ENCODE data around the gene H2AZ1. TPM values are rescaled to one million over a fixed set of nuclear protein-coding genes. Genes with fewer than 3 reads are reported as not detected.

The H2AZ1 gene
- total RNA-seq = 100 to 1,000 TPM; 376 to 809 TPM

- CTCF ChIA-PET = interaction anchor here (0.6 to 2.4 kb wide), 7 partner anchors 9 to 144 kb away, joined by 3 to 11 read pairs (median 3); no protein-coding TSS in a partner anchor
- no peaks in the 10 kb centered on the region for H3K27me3 Mint-ChIP-seq
- POLR2A ChIA-PET = interaction anchor here (0.5 to 1.5 kb wide), 9 partner anchors 15 to 446 kb away, joined by 3 to 14 read pairs (median 3); partner anchors contain the start of genes LAMTOR3 and TRMT10A
- H3K4me3 Mint-ChIP-seq = no peak within 1 kb of the TSS
- peaks cover 10% of the 10 kb centered on the region for H3K36me3 Mint-ChIP-seq (ENCODE audit: low read depth)
- DNase-seq (peak; percentile 99), ATAC-seq (peak; percentile 70)
- H3K27ac Mint-ChIP-seq = no peak within 1 kb of the TSS
- H3K4me1 Mint-ChIP-seq = peaks cover 24% of the 10 kb centered on the region
- intact Hi-C loops (cut with DNase I, micrococcal nuclease) = loop anchor here (1.0 to 5.0 kb wide), 14 partner anchors 97 to 1688 kb away; partner anchors contain the start of genes DAPP1 (in 2 of the 2), METAP1 (in 2 of the 2), PPP3CA (in 1 of the 2) and RAP1GDS1 (in 1 of the 2)
- H3K9me3 Mint-ChIP-seq (ENCODE audit: low read depth) = no peaks in the 10 kb centered on the region
These were observed at the start of gene H2AZ1 for GRCh38 chr4:99949999-99950912. Gene H2AZ1, minus strand, starts transcription at chr4:99950275. Its CDS starts 105 bp downstream, at chr4:99950170.

DNA sequence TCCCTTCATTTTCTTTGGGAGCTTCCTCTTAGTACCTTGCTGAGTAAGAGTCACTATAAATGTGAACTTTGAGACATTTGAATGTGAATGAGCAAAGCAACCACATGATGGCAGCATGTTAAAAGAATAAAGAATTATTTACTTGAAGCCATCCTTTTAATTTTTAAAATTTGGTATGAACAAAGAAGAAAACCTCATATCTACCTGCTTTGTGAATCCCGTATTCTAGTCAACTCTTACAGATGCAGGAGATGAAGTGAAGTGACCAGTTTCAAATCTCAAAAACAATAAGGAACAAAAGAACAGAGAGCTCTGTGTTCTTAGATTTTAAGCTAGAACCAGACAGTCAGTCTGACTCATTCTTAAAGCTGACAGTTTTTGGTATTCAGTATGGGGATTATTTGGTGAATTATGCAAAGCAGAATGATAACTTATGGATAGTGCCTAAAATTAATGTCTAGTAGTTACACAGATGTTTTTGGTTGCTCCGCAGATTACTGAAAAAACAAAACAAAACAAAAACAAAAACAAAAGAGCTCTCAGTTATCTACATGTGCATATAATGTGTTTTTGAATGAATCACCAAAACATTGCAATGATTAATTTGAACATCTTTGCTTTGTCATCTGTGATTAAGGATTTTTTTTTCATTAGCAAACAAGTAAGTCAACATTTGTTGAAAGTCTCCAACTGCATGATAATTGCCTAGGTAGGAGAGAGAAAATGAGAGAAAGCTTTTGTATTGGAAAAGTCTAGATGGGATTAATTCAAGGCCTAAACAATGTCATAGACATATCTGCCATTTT is 48.2 kb upstream of the H2AZ1 start:
- CTCF ChIA-PET = interaction anchor here (0.6 to 2.6 kb wide), 17 partner anchors 9 to 1088 kb away, joined by 3 to 15 read pairs (median 4); partner anchors contain the start of gene H2AZ1
- H3K4me3 Mint-ChIP-seq = no peak overlapping the region

GRCh38 chr4:99991741-99992140 is 41.7 kb upstream of the H2AZ1 start:
- no peak for ATAC-seq
- Mint-ChIP-seq H3K27ac (no peak overlapping the region), H3K4me3 (no peak overlapping the region), H3K4me1 (no peaks in the 10 kb centered on the region), H3K27me3 (peaks cover 3% of the 10 kb centered on the region), H3K36me3 (ENCODE audit: low read depth) (no peaks in the 10 kb centered on the region), H3K9me3 (ENCODE audit: low read depth) (no peaks in the 10 kb centered on the region)
- intact Hi-C loops (cut with DNase I, micrococcal nuclease) = no loop called here
- DNase-seq = no peak
- POLR2A ChIA-PET = no interaction called here
- CTCF ChIA-PET = interaction anchor here (0.6 to 1.0 kb wide), 3 partner anchors 19 to 102 kb away, joined by 3 to 4 read pairs (median 3); partner anchors contain the start of gene H2AZ1

More for the DNA sequence above, 48.2 kb upstream of the H2AZ1 start:
- peaks cover 5% of the 10 kb centered on the region for H3K4me1 Mint-ChIP-seq
- DNase-seq (no peak), ATAC-seq (peak; percentile 76)
- intact Hi-C loops (cut with DNase I, micrococcal nuclease) = loop anchor here (2.0 to 5.0 kb wide), 2 partner anchors 65 to 94 kb away; no protein-coding TSS in a partner anchor
- POLR2A ChIA-PET = interaction anchor here (0.6 kb wide), 1 partner anchor 152 kb away, joined by 3 read pairs; no protein-coding TSS in a partner anchor
- no peak overlapping the region for H3K27ac Mint-ChIP-seq
- no peaks in the 10 kb centered on the region for H3K9me3 Mint-ChIP-seq (ENCODE audit: low read depth)
- H3K27me3 Mint-ChIP-seq = peaks cover 4% of the 10 kb centered on the region
- H3K36me3 Mint-ChIP-seq (ENCODE audit: low read depth) = no peaks in the 10 kb centered on the region

DNA sequence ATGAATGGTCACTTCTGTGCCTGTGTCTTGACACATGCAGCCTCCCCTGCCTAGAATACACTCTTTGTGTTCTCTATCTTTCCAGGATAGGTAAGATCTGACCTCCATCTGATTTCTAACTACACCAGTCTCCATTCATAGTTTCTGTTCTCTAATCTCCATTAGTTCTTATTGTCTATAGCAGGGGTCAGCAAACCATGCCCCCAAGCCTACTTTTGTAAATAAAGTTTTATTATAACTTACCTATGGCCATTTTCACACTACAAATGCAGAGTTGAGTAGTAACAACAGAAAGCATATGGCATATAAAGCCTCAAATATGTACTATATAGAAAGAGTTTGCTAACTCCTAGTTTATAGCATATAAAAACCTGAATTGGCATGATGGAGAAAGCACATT is 37.6 kb upstream of the H2AZ1 start:
- intact Hi-C loops (cut with DNase I, micrococcal nuclease) = no loop called here
- H3K9me3 Mint-ChIP-seq (ENCODE audit: low read depth) = no peaks in the 10 kb centered on the region
- peaks cover 2% of the 10 kb centered on the region for H3K27me3 Mint-ChIP-seq

GRCh38 chr4:99986792-99987191 is 36.7 kb upstream of the H2AZ1 start:
- ChIA-PET POLR2A (no interaction called here), CTCF (interaction anchor here (0.7 kb wide), 1 partner anchor 39 kb away, joined by 3 read pairs; no protein-coding TSS in a partner anchor)
- no peak overlapping the region for H3K4me3 Mint-ChIP-seq
- intact Hi-C loops (cut with DNase I, micrococcal nuclease) = no loop called here
- no peak for DNase-seq
- no peaks in the 10 kb centered on the region for H3K36me3 Mint-ChIP-seq (ENCODE audit: low read depth)
- H3K27me3 Mint-ChIP-seq = peaks cover 2% of the 10 kb centered on the region
- no peaks in the 10 kb centered on the region for H3K9me3 Mint-ChIP-seq (ENCODE audit: low read depth)
- no peaks in the 10 kb centered on the region for H3K4me1 Mint-ChIP-seq
- no peak for ATAC-seq
- no peak overlapping the region for H3K27ac Mint-ChIP-seq

More for the DNA sequence above, 37.6 kb upstream of the H2AZ1 start:
- ChIA-PET POLR2A (no interaction called here), CTCF (no interaction called here)
- no peak overlapping the region for H3K27ac Mint-ChIP-seq
- DNase-seq = no peak
- H3K36me3 Mint-ChIP-seq (ENCODE audit: low read depth) = no peaks in the 10 kb centered on the region
- no peak for ATAC-seq
- H3K4me3 Mint-ChIP-seq = no peak overlapping the region
- H3K4me1 Mint-ChIP-seq = no peaks in the 10 kb centered on the region

DNA sequence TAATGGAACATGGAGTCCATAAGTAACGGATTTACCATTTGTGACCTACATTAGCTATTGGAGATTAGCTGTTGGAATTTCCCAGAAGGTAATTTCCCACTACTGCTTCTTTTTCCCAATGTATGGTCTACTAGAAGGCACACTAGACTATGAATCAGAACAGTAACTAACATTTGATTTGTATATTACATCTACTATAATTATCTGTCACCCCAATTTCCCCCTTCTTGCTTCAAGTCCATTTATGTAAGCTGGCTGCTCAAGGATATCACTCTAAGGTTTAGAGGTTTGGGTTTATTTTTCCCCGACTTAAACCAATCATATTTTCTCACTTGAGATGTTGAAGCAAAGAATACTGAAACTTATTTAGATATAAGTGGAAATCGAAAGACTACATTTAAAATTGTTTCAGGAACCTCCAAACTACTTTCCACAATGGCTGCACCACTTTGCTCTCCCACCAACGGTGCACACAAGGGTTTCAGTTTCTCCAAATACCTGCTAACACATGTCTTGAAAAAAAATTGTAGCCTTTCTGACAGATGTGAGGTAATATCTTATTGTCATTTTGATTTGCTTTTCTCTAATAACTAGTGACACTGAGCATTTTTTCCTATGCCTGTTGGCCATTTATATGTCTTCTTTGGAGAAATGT is 33.3 kb upstream of the H2AZ1 start:
- ATAC-seq (peak; percentile 42), DNase-seq (no peak)
- no peak overlapping the region for H3K4me3 Mint-ChIP-seq
- ChIA-PET CTCF (interaction anchor here (1.1 kb wide), 1 partner anchor 42 kb away, joined by 3 read pairs; no protein-coding TSS in a partner anchor), POLR2A (no interaction called here)
- no peak overlapping the region for H3K27ac Mint-ChIP-seq
- H3K4me1 Mint-ChIP-seq = no peaks in the 10 kb centered on the region
- intact Hi-C loops (cut with DNase I, micrococcal nuclease) = no loop called here
- no peaks in the 10 kb centered on the region for H3K36me3 Mint-ChIP-seq (ENCODE audit: low read depth)
- H3K27me3 Mint-ChIP-seq = peaks cover 2% of the 10 kb centered on the region
- H3K9me3 Mint-ChIP-seq (ENCODE audit: low read depth) = peaks cover 1% of the 10 kb centered on the region

DNA sequence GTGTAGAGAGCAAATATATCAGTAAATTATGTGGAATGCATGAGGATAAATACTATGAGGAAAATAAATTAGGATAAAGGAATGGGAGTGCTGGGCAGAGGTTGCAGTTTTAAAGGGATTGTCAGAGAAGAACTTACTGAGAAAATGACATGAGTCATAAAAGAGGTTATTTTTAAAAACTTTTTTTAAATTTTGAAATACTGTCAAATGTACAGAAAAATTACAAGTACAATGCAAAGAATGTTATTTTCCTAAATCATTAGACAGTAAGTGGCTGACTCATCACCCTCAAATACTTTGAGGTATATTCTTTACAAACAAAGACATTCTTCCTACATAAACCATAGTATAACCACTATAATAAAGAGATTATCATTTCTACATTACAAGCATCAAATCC is 29.8 kb upstream of the H2AZ1 start:
- H3K27ac Mint-ChIP-seq = no peak overlapping the region
- no peaks in the 10 kb centered on the region for H3K36me3 Mint-ChIP-seq (ENCODE audit: low read depth)
- no peaks in the 10 kb centered on the region for H3K4me1 Mint-ChIP-seq
- CTCF ChIA-PET = no interaction called here
- intact Hi-C loops (cut with DNase I, micrococcal nuclease) = no loop called here
- POLR2A ChIA-PET = no interaction called here
- no peak overlapping the region for H3K4me3 Mint-ChIP-seq
- H3K27me3 Mint-ChIP-seq = peaks cover 2% of the 10 kb centered on the region
- DNase-seq (no peak), ATAC-seq (no peak)
- H3K9me3 Mint-ChIP-seq (ENCODE audit: low read depth) = peaks cover 3% of the 10 kb centered on the region

GRCh38 chr4:99971453-99972111 is 21.5 kb upstream of the H2AZ1 start:
- H3K36me3 Mint-ChIP-seq (ENCODE audit: low read depth) = no peaks in the 10 kb centered on the region
- ATAC-seq = no peak

GRCh38 chr4:99968330-99968729 is 18.3 kb upstream of the H2AZ1 start:
- ChIA-PET POLR2A (no interaction called here), CTCF (interaction anchor here (0.9 to 1.3 kb wide), 2 partner anchors 16 to 30 kb away, joined by 3 read pairs; no protein-coding TSS in a partner anchor)
- H3K36me3 Mint-ChIP-seq (ENCODE audit: low read depth) = no peaks in the 10 kb centered on the region

More at GRCh38 chr4:99971453-99972111, 21.5 kb upstream of the H2AZ1 start:
- ChIA-PET CTCF (no interaction called here), POLR2A (no interaction called here)
- Mint-ChIP-seq H3K27ac (no peak overlapping the region), H3K9me3 (ENCODE audit: low read depth) (peaks cover 12% of the 10 kb centered on the region), H3K4me3 (no peak overlapping the region), H3K27me3 (no peaks in the 10 kb centered on the region), H3K4me1 (no peaks in the 10 kb centered on the region)
- intact Hi-C loops (cut with DNase I, micrococcal nuclease) = no loop called here
- no peak for DNase-seq

GRCh38 chr4:99966692-99967091 is 16.6 kb upstream of the H2AZ1 start:
- peaks cover 16% of the 10 kb centered on the region for H3K4me1 Mint-ChIP-seq
- no peaks in the 10 kb centered on the region for H3K36me3 Mint-ChIP-seq (ENCODE audit: low read depth)
- intact Hi-C loops (cut with DNase I, micrococcal nuclease) = no loop called here
- ChIA-PET POLR2A (no interaction called here), CTCF (no interaction called here)
- H3K27me3 Mint-ChIP-seq = no peaks in the 10 kb centered on the region
- ATAC-seq = no peak
- no peaks in the 10 kb centered on the region for H3K9me3 Mint-ChIP-seq (ENCODE audit: low read depth)
- no peak overlapping the region for H3K27ac Mint-ChIP-seq
- DNase-seq = no peak
- no peak overlapping the region for H3K4me3 Mint-ChIP-seq

More at GRCh38 chr4:99968330-99968729, 18.3 kb upstream of the H2AZ1 start:
- Mint-ChIP-seq H3K4me3 (no peak overlapping the region), H3K27me3 (no peaks in the 10 kb centered on the region), H3K4me1 (peaks cover 16% of the 10 kb centered on the region), H3K27ac (no peak overlapping the region), H3K9me3 (ENCODE audit: low read depth) (peaks cover 3% of the 10 kb centered on the region)
- intact Hi-C loops (cut with DNase I, micrococcal nuclease) = no loop called here
- ATAC-seq (no peak), DNase-seq (no peak)

Measured in activated CD4-positive, alpha-beta T cell treated with anti-CD3 and anti-CD28 coated beads for 36 hours (primary cell).